NOMO-1 (cell line): Measurements from ENCODE around the gene CHRNB4.

ENCODE experiments used
- DNase-seq, 2 experiments: peaks; one replicate each; lab custom pipeline; 2025; ENCODE audit not compliant: unreplicated experiment in 2 of 2; lab: John Stamatoyannopoulos, UW

The CHRNB4 gene

DNA sequence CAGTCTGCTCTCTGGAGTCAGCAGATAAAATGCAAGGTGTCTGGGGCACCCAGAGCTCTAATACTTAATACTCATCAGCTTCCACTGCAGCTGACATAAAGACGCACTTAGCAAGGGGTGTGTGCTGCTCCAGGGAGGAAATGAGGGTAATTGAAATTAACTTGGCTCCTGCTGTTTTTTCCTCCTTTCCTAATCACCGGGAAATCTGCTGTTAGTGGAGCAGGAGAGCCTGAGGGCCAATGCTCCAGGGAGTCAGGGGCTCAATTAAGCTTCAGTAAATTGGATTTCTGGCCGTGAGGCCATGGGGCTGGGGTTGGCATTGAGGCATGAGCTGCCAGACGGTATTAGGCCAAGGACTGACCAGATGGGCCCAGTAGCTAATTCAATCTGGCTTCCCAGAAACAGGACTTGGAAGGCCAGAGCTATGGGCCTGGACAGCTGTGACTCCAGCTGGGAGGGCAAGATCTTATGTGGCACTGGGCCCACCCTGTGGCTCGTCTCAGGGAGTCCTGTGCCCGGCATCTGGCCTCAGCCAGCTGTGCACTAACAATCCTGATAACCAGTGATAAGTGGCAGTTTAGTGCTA is 30.7 kb upstream of the CHRNB4 start:
- DNase-seq, result no peak

DNA sequence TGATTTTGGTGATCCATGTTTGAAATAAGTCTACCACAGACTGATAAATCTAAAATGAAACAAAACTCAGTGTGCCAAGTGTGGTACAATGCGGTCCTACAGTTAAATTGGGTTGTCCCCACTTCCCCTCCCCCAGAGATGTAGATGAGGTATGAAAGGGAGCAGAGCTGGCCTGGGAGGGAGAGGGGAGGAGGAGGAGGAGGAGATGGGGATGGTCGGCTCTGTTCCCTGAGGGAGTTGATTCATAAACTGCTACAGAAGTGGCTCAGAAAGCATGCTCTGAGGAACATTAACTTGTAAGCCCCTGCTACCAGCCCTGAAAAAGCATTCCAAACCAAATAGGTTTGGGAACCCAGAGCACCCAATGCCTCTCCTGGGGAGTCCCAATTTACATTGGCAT is 28.0 kb upstream of the CHRNB4 start:
- no peak for DNase-seq

- no peak for DNase-seq
Measured at GRCh38 chr15:78667578-78668236, 26.7 kb upstream of the CHRNB4 start.

DNA sequence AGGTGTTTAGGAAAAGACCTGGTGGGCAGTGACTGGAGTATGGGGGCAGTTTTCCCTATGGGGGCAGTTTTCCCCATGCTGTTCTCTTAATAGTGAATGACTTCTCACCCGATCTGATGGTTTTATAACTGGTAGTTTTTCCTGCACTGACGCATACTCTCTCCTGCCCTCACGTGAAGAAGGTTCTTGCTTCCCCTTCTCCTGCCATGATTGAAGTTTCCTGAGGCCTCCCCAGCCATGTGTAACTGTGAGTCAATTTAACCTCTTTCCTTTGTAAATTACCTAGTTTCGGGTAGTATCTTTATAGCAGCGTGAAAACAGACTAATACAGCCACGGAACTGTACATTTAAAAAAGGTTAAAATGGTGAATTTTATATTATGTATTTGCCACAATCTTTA is 25.0 kb upstream of the CHRNB4 start:
- no peak for DNase-seq

GRCh38 chr15:78663703-78664102 is 22.7 kb upstream of the CHRNB4 start:
- DNase-seq, result no peak

- no peak for DNase-seq
Measured at GRCh38 chr15:78662028-78662427, 21.0 kb upstream of the CHRNB4 start.

GRCh38 chr15:78661001-78661400 is 20.0 kb upstream of the CHRNB4 start:
- no peak for DNase-seq

- DNase-seq, result no peak
Measured at GRCh38 chr15:78660584-78660983, 19.6 kb upstream of the CHRNB4 start.

- no peak for DNase-seq
Measured at GRCh38 chr15:78658823-78659222, 17.8 kb upstream of the CHRNB4 start.

DNA sequence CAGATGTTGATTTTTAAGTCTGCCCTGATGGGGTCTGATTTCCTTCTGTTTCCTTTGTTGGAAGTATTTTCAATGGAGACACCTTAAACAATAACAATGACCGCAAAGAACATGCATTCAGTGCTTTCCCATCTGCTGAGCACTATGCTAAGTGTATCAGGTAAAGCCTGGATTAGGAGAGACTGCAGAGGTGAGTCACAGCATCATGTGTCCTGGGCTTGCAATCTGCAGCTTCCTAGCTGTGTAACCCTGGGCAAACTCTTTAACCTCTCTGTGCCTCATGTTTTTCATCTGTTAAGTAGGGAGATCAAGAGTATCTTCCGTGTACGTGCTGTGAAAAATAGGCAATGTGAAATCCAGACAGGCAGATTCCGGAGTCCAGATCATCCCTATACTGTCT is 13.3 kb upstream of the CHRNB4 start:
- no peak for DNase-seq

GRCh38 chr15:78651930-78652615 is 11.1 kb upstream of the CHRNB4 start:
- no peak for DNase-seq

DNA sequence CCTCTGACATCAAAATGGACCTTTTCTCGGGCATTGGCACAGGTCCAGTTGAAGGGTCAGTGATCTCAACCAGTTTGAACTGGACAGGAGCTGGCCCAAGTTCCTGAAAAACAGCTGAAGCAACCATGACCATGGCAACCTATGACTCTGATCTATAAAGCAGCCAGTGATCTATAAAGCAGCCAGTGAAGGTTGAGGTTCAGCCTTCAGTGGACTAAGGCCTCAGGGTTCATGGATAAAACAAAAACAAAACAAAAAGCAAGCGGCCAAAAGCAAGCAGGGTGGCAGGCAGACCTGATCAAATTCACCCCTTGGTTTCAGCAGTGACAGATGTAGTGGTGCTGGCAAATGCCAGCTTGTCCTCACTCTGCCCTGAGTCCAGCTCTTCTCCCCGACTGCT is 10.0 kb upstream of the CHRNB4 start:
- no peak for DNase-seq

- no peak for DNase-seq
Measured at GRCh38 chr15:78650022-78650421, 9.0 kb upstream of the CHRNB4 start.

DNA sequence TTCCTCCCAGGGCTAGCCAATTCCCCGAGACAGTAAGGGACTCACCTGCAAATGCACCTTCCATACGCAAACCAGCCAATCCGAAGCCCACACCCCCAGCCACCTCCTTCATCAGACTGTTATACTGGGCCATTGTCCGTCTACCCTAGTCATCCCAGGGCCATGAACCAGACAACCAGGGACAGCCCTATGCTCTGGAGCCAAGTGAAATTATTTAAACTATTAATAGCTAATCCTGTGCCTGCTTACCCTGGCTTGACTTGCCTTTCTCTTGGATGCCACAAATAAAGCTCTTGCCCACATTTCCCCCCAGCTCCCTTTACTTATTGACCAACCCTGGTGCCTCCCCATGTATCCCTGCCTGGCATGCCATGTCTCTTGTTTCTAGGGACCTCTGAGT is 4.0 kb upstream of the CHRNB4 start:
- DNase-seq, result no peak

GRCh38 chr15:78642331-78642730 is 1.3 kb upstream of the CHRNB4 start:
- no peak for DNase-seq

- DNase-seq, result no peak
Measured at GRCh38 chr15:78641749-78642275, 802 bp upstream of the CHRNB4 start.

GRCh38 chr15:78640527-78641101 is 396 bp downstream of the CHRNB4 start:
- no peak for DNase-seq

DNA sequence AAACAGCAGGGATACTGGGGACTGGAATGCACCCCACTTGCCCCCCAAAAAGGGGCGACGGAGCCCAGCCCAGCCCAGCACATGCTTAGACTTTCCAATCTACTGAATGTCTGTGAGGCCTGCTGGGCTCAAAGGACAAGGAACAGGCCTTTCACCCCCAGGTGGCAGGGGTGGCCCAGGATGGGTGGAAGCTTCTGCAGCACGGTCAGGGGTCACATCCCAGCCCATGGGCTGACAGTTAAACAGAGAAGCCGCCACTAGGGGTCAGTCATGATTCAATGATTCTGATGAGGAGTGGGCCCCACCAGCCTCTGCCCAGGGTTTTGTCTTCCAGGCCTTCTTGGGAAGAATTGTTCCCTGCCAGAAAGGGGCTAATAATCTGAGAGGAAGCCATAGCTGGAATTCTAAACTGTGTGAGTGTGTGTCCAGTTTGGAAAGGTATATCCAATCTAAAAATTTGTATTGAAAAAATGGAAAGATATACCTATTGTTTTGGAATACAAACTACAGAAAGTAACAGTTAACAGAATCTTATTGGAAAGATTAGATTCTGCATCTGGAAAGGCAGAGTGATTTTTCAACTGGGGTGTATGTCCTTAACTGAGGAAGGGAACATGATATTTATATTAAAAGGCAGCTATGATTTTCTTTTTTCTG is 2.2 kb downstream of the CHRNB4 start:
- peak; percentile 31 to 32 for DNase-seq

- DNase-seq, result no peak
Measured at GRCh38 chr15:78637776-78638435, 3.1 kb downstream of the CHRNB4 start.

DNA sequence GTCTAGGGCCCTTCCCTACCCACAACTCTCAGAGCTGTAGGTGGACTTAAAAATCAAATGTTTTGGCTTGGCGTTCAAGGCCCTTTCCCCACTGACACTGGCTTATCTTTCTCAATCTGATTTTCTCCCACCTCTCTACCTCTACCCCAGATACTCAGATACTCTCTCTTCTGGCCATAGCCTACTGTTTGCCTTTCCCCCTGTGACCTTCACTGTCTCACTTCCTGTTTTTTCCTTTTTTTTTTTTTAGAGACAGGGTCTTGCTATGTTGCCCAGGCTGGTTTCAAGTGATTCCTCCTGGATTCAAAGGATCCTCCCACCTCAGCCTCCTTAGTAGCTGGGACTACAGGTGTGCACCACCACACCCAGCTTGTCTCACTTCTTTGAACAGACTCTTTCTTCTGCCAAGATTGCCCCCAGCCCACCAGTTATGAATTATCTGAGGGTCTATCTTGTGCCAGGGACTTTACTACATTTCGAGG is 4.6 kb downstream of the CHRNB4 start:
- no peak for DNase-seq
